ENCODE results near the gene SIGLEC12.
"Not testable (repeated sequence)": the region's sequence is repeated elsewhere in the genome, so short reads cannot be mapped to it uniquely, and the experiment has no call there.

SIGLEC12 gene

GRCh38 chr19:51479531-51480331 is 21.9 kb downstream of the SIGLEC12 start:
- DNase-seq, result no peak

GRCh38 chr19:51478381-51479234 is 23.0 kb downstream of the SIGLEC12 start, which contains the start of gene CEACAM18:
CEACAM18 (plus strand) TSS chr19:51478539.
- no peak for DNase-seq

GRCh38 chr19:51477344-51477743 is 24.3 kb downstream of the SIGLEC12 start:
- no peak for DNase-seq

- DNase-seq, result no peak
Observed at GRCh38 chr19:51476164-51476563, 25.4 kb downstream of the SIGLEC12 start.

GRCh38 chr19:51473009-51473707 is 28.4 kb downstream of the SIGLEC12 start:
- DNase-seq, result peak; percentile 45

GRCh38 chr19:51472607-51473006 is 29.0 kb downstream of the SIGLEC12 start:
- no peak for DNase-seq

GRCh38 chr19:51471527-51471926 is 30.1 kb downstream of the SIGLEC12 start:
- DNase-seq, result no peak

GRCh38 chr19:51470966-51471365 is 30.6 kb downstream of the SIGLEC12 start:
- no peak for DNase-seq

- no peak for DNase-seq
Observed at GRCh38 chr19:51469629-51470028, 32.0 kb downstream of the SIGLEC12 start.

- no peak for DNase-seq
Observed at GRCh38 chr19:51469162-51469561, 32.4 kb downstream of the SIGLEC12 start.

GRCh38 chr19:51468545-51468920 is 33.1 kb downstream of the SIGLEC12 start:
- DNase-seq, result no peak

GRCh38 chr19:51467864-51468544 is 33.6 kb downstream of the SIGLEC12 start:
- no peak for DNase-seq

- DNase-seq, result no peak
Observed at GRCh38 chr19:51466723-51467122, 34.9 kb downstream of the SIGLEC12 start.

- not testable (repeated sequence) for DNase-seq
Observed at GRCh38 chr19:51463976-51464581, 37.5 kb downstream of the SIGLEC12 start.

GRCh38 chr19:51462681-51463080 is 38.9 kb downstream of the SIGLEC12 start:
- DNase-seq, result no peak

- DNase-seq, result no peak
Observed at GRCh38 chr19:51462276-51462675, 39.3 kb downstream of the SIGLEC12 start.

- DNase-seq, result no peak
Observed at GRCh38 chr19:51461723-51462161, 39.9 kb downstream of the SIGLEC12 start.

- DNase-seq, result no peak
Observed at GRCh38 chr19:51460164-51460992, 41.2 kb downstream of the SIGLEC12 start.

GRCh38 chr19:51458899-51459505 is 42.6 kb downstream of the SIGLEC12 start:
- DNase-seq, result no peak

GRCh38 chr19:51458051-51458645 is 43.5 kb downstream of the SIGLEC12 start, which contains the start of gene SIGLEC8:
SIGLEC8 (minus strand) TSS chr19:51458454; CDS start chr19:51458387, 67 bp downstream.
- DNase-seq, result no peak

All from fibroblast of skin of right quadriceps (primary cell).